ENCODE measurements around the gene NFATC2.

NFATC2 gene

GRCh38 chr20:51375561-51375960 is 167.0 kb downstream of the NFATC2 start:
- no peak for DNase-seq (ENCODE audit: low read depth in 2 of 2)

GRCh38 chr20:51374961-51375360 is 167.6 kb downstream of the NFATC2 start:
- no peak for DNase-seq (ENCODE audit: low read depth in 2 of 2)

- no peak for DNase-seq (ENCODE audit: low read depth in 2 of 2)
These were observed 168.1 kb downstream of the NFATC2 start for GRCh38 chr20:51374456-51374830.

GRCh38 chr20:51373713-51374455 is 168.6 kb downstream of the NFATC2 start:
- DNase-seq (ENCODE audit: low read depth in 2 of 2): no peak

- DNase-seq (ENCODE audit: low read depth in 2 of 2): no peak
These were observed 169.6 kb downstream of the NFATC2 start for GRCh38 chr20:51372966-51373365.

GRCh38 chr20:51372176-51372803 is 170.2 kb downstream of the NFATC2 start:
- peak in 1 of 2 experiments; percentile 49 for DNase-seq (ENCODE audit: low read depth in 2 of 2)

GRCh38 chr20:51371720-51372119 is 170.8 kb downstream of the NFATC2 start:
- no peak for DNase-seq (ENCODE audit: low read depth in 2 of 2)

GRCh38 chr20:51369503-51369902 is 173.0 kb downstream of the NFATC2 start:
- DNase-seq (ENCODE audit: low read depth in 2 of 2): no peak

GRCh38 chr20:51368461-51369211 is 173.9 kb downstream of the NFATC2 start:
- no peak for DNase-seq (ENCODE audit: low read depth in 2 of 2)

- DNase-seq (ENCODE audit: low read depth in 2 of 2): peak; percentile 99
These were observed 176.2 kb downstream of the NFATC2 start for GRCh38 chr20:51366155-51366886.

GRCh38 chr20:51365670-51366069 is 176.8 kb downstream of the NFATC2 start:
- peak; percentile 67 to 68 for DNase-seq (ENCODE audit: low read depth in 2 of 2)

- no peak for DNase-seq (ENCODE audit: low read depth in 2 of 2)
These were observed 178.7 kb downstream of the NFATC2 start for GRCh38 chr20:51363813-51364212.

GRCh38 chr20:51363378-51363777 is 179.1 kb downstream of the NFATC2 start:
- DNase-seq (ENCODE audit: low read depth in 2 of 2): no peak

GRCh38 chr20:51362254-51362653 is 180.3 kb downstream of the NFATC2 start:
- no peak for DNase-seq (ENCODE audit: low read depth in 2 of 2)

- DNase-seq (ENCODE audit: low read depth in 2 of 2): no peak
These were observed 181.3 kb downstream of the NFATC2 start for GRCh38 chr20:51361258-51361657.

- peak; percentile 89 to 91 for DNase-seq (ENCODE audit: low read depth in 2 of 2)
These were observed 181.9 kb downstream of the NFATC2 start for GRCh38 chr20:51360451-51361201.

- no peak for DNase-seq (ENCODE audit: low read depth in 2 of 2)
These were observed 182.6 kb downstream of the NFATC2 start for GRCh38 chr20:51359947-51360346.

- DNase-seq (ENCODE audit: low read depth in 2 of 2): no peak
These were observed 183.1 kb downstream of the NFATC2 start for GRCh38 chr20:51359401-51359800.

GRCh38 chr20:51358032-51358724 is 184.3 kb downstream of the NFATC2 start:
- DNase-seq (ENCODE audit: low read depth in 2 of 2): no peak

GRCh38 chr20:51357543-51357942 is 185.0 kb downstream of the NFATC2 start:
- DNase-seq (ENCODE audit: low read depth in 2 of 2): no peak

- DNase-seq (ENCODE audit: low read depth in 2 of 2): no peak
These were observed 185.6 kb downstream of the NFATC2 start for GRCh38 chr20:51356871-51357270.

Measured in fibroblast of skin of left quadriceps (primary cell).